Measurements from ENCODE around the gene DBNDD1.

DNA sequence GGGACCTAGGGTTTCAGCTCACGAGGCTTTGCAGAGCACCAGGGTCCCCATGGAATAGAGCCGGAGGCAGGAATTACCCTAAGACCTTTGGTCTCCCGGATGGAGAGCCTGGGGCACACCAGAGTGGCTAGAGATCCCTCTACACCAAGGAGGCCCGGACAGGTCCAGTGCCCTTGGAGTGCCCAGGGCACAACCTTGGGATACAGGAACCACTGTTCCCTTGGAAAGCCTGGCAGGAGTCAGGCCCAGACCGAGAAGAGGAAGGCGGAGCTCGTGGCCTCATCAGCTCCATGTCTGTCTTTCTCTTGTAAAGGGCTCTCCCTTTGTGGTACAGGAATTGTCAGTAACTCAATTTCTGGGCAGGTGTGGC lies 3.8 kb upstream of the DBNDD1 start:
- no peak for TF ChIP-seq FOXA1 (IDR thresholded peaks at IDR 0.05)
- no peak for TF ChIP-seq TARDBP (IDR thresholded peaks at IDR 0.05)
- TF ChIP-seq L3MBTL2 (conservative IDR thresholded peaks at IDR 0.05) = no peak
- no peak for TF ChIP-seq FOXM1 (IDR thresholded peaks at IDR 0.05; ENCODE audit: borderline replicate concordance)
- TF ChIP-seq SP1 (IDR thresholded peaks at IDR 0.05) = no peak
- TF ChIP-seq, protein P1, sequence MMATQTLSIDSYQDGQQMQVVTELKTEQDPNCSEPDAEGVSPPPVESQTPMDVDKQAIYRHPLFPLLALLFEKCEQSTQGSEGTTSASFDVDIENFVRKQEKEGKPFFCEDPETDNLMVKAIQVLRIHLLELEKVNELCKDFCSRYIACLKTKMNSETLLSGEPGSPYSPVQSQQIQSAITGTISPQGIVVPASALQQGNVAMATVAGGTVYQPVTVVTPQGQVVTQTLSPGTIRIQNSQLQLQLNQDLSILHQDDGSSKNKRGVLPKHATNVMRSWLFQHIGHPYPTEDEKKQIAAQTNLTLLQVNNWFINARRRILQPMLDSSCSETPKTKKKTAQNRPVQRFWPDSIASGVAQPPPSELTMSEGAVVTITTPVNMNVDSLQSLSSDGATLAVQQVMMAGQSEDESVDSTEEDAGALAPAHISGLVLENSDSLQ (IDR thresholded peaks at IDR 0.05) = no peak
- no peak for TF ChIP-seq SUZ12 (IDR thresholded peaks at IDR 0.05)
- TF ChIP-seq ELF4 (IDR thresholded peaks at IDR 0.05) = no peak
- no peak for TF ChIP-seq ZNF384 (IDR thresholded peaks at IDR 0.05)
- no peak for TF ChIP-seq NFRKB (IDR thresholded peaks at IDR 0.05)
- TF ChIP-seq ARNT (IDR thresholded peaks at IDR 0.05) = no peak
- TF ChIP-seq FOXK2 (IDR thresholded peaks at IDR 0.05) = no peak
